HG02852 (cell line): ENCODE results near the gene ADARB2.
"Not testable (repeated sequence)": the region's sequence is repeated elsewhere in the genome, so short reads cannot be mapped to it uniquely, and the experiment has no call there.

Experiments
- ATAC-seq: cut with Tn5 transposase; IDR thresholded peaks from one replicate; pipeline ENCODE4 v1.9.1; 2021; ENCODE audit warnings: mild to moderate bottlenecking, moderate library complexity; ENCODE audit not compliant: unreplicated experiment

ADARB2 gene

GRCh38 chr10:1617376-1618317 is 119.7 kb downstream of the ADARB2 start:
- not testable (repeated sequence) for ATAC-seq

GRCh38 chr10:1616701-1617100 is 120.6 kb downstream of the ADARB2 start:
- ATAC-seq = not testable (repeated sequence)

DNA sequence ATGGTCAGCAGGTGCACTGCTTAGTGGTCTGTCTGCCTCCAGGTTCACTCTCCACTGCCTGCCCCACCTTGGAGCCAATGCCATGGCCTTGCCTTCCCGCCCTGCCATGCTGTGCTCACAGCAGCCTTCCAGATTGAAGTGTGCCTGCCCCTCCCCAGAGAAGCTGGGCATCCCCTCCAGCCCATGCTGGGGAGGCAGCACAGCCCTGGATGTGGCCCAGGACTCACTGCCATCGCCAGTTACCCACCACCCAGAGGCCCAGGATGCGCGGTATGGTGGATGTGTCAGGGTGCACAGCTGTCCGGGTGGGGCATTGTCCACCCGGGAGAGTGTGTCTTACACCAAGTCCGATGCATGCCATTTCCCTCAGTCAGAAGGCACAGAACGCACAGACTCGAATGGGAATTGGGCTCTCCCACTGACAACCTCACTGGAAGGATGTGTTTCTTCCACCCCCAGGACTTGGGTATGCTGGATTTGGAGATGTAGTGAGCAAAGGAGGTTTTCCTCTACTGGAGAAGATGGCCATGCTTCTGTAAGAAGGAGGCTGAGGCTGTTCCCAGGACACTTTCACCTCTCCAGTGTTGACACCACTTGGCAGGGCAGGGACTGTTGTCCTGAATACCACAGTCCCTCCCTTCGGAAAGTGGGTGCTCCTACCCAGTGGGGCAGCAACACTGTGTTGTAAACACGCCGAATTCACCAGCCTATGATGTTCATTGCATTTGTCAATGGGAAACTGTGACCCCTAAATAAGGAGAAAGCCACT is 122.0 kb downstream of the ADARB2 start:
- ATAC-seq = no peak

- ATAC-seq = no peak
Measured at GRCh38 chr10:1613511-1613910, 123.8 kb downstream of the ADARB2 start.

DNA sequence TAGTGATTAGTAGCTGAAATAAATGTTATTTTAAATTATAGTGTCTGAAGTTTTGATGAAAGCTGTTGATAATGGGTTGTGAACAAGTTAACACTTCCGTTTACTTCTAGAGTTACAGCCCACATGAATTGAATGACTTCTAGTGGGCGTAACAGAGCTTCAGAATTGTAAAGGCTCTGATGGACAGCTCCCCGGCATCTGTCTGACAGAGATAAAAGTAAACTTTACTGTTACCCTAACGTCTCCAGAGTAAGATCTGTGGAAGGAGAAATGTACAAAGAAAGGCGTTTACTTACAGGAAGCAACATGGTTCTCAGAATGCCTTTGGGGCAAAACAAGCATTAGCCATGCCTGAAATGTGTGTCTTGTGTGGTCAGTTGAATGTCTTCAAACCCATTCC is 124.4 kb downstream of the ADARB2 start:
- no peak for ATAC-seq

DNA sequence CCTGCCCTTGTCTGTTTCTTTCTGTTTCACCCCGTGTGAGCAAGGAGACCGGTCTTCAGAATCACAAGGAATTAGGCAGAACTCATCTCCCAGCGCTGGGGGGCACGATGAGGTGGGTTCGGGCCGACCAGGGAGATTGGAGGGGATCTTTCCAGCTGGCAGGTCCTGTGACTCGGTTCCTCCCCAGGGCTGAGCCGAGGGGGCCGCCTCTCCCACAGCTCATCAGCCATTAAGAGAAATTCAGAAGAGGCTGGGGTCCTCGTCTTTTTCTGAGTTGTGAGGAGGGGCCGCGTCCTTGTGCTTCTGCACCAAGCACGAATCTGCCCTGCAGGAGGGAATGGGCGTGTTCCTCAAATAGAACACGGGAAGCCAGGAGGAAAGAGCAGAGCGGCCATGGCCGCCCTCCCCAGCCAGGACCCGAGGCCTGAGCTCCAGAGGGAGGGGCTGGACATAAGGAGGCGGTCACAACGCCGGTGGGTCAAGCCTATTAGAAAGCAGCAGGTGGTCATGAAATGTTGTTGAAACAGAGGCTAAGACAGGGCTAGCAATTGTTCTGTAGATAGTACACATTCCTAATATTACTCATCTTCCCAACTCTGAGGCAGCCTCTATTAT is 125.3 kb downstream of the ADARB2 start:
- ATAC-seq = no peak

DNA sequence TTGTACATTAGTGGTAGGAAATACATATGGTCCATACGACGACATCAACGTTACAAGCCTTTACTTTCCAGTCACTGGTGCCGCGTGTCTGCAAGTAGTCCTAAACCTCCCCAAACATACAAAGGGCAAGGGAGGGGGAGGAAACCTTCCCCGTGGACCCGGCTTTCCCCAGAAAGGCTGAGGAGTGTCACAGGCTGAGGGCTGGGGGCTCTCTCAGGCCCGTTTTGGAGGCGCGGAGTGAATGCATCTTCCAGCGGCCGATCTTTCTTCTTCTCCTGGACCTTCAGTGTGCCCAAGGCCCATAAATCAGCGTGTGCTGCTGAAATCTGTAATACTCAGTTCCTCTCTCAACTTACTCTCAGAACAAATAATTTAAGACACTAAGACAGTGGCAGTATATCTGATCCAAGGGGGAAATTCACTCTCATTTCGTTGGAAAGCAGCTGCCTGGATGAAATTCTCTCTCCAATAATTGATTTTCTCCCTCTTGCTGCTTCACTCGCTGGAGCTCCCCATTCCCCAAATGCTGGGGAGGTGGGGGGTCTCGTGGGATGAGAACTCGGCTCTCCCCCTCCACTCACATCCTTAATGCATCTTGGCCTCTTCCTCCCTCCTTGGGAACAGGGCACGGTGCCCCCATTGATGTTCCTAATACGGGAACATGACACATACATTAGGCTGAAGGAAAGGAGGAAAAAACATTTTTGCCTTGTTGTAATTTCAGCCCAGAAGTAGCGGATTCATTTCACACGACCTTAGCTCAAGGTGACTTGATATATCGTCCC is 126.1 kb downstream of the ADARB2 start:
- no peak for ATAC-seq

DNA sequence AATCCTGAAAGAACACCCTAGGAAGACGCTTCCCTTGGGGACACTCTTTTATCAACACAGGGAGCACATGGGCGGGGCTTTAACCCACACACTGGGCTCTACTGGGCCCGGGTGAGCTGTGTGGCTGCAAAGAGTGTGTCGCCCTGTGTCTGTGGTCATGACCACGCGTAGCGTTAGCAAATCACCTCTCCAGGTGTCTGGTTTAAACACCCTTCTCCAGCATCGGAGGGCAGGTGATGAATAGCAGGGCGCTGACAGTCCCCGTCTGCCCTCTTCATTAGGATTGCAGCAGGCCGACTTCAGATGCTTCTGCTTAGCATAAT is 127.7 kb downstream of the ADARB2 start:
- ATAC-seq = no peak

DNA sequence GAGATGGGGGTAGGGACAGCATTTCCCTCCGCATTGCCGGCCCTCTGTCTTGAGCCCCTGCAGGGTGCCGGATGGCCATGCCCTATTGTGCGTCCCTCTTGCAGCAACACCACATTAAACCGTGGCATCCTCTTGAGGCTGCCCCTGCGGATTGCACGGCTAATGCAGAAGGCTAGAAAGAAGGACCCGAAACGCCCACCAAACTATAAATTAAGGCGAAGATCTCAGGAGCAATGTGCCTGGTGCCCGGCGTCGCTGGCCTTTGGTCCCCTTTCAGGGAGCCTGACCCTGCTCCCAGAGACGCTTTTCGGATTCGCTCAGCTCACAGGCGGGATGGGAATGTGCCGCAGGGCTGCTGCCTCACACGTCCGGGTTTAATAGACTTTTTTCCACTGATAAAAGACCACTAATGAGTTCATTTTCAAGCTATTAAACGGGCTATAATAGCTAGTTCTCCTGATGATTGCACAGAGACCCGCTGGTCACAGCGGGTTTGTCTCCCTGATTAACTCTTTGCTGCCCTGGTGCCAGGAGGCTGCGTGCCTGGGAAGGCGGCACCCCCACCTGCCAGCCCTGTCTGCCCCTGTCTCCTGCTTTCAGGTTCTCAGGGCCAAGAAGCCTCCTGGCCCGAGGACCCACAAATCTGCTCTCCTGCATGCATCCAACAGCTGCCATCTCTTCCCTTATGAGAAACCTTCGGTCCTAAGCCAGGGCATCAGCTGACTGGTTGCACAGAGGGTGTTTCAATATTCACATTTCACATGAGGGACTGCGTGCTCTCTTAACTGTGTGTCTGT is 128.3 kb downstream of the ADARB2 start:
- ATAC-seq = no peak

GRCh38 chr10:1608408-1608807 is 128.9 kb downstream of the ADARB2 start:
- ATAC-seq = no peak

- ATAC-seq = no peak
Measured at GRCh38 chr10:1607466-1607865, 129.9 kb downstream of the ADARB2 start.

GRCh38 chr10:1605999-1606940 is 131.1 kb downstream of the ADARB2 start:
- no peak for ATAC-seq

GRCh38 chr10:1605121-1605520 is 132.2 kb downstream of the ADARB2 start:
- ATAC-seq = no peak

DNA sequence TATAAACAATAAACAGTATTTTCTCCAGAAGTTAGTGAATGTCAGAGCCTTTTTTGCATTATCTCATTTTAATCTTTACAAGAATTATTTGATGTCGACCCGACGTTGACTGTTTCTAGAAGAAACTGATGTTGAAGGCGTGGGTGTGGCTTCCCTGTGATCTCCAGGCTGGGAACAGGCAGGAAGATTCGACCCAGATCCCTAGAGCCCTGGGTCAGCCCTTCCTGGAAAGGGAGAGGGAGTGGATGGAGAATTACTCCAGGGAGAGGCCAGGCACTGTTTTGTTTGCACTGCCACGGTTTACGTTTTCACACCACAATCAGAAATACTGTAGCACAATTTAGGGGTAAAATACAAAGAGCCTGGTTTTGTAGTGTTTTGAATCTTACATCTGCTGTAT is 133.1 kb downstream of the ADARB2 start:
- no peak for ATAC-seq

DNA sequence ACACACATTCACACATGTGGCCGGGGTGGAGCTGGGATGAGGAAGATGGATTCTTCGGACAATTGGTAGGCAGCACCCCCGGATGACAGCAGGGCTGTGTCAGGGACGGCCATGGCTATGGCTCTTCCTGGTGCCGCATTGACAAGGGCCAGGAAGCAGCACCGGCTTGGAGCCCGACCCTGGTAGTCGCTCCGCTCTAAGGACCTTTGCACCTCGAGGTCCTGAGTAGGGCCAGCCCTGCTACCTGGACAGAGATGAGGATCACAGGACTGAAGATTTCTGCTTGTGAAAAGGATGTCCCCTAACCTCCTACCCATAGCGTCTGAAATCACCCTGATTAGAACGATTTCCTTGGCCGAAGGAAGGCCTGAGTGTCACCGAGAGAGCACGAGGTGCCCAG is 134.1 kb downstream of the ADARB2 start:
- no peak for ATAC-seq

- no peak for ATAC-seq
Measured at GRCh38 chr10:1602037-1602484, 135.3 kb downstream of the ADARB2 start.

- ATAC-seq = no peak
Measured at GRCh38 chr10:1601406-1601805, 135.9 kb downstream of the ADARB2 start.

DNA sequence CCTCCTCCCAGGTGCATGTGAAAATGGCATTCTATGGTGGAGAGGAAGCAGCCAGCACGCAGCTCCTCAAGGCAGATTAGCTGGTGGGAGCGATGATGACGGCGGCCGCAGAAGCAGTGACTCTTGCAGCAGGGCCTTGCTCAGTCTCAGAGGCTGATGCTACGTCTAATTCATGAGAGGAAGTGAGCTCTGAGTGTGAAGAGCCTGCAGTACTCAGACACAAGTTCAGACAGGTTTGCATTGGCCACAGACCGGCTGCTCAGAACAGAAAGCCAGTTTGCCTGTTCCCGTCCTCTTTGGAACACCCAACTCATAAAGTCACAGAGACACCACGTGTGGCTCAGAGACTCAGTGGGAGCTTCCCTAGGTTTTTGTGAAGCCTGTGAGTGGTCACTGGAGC is 136.5 kb downstream of the ADARB2 start:
- ATAC-seq = no peak
